HepG2 (cell line): ENCODE measurements around the gene CCDC142. TPM values are rescaled to one million over a fixed set of nuclear protein-coding genes. Genes with fewer than 3 reads are reported as not detected.

Source experiments
- CENPT ChIP-seq: sonication (generic); formaldehyde crosslinking; IDR thresholded peaks from 2 replicates; pipeline ENCODE4 v1.8.0; 2022; ENCODE audit warnings: low read depth, mild to moderate bottlenecking, moderate library complexity, missing genetic modification reagents
- HNRNPLL ChIP-seq: fragments of 200-400 bp; formaldehyde crosslinking; IDR thresholded peaks from 2 replicates; pipeline ENCODE4 v1.6.1; 2017; ENCODE audit warnings: mild to moderate bottlenecking, low read depth, low read length; ENCODE audit not compliant: poor library complexity, severe bottlenecking
- KDM1A ChIP-seq: IDR thresholded peaks from 2 replicates; pipeline ENCODE4 v1.6.1; 2016; ENCODE audit warnings: missing compliant biosample characterization
- KLF15 ChIP-seq: sonication (generic); formaldehyde crosslinking; IDR thresholded peaks from 2 replicates; pipeline ENCODE4 v1.8.1; 2023; ENCODE audit warnings: borderline replicate concordance, mild to moderate bottlenecking, inconsistent platforms, missing genetic modification reagents, mixed read lengths
- KLF6 ChIP-seq: IDR thresholded peaks from 2 replicates; pipeline ENCODE4 v1.8.0; 2016; ENCODE audit warnings: missing biosample characterization, missing genetic modification reagents
- POLR2AphosphoS5 ChIP-seq: IDR thresholded peaks from 2 replicates; pipeline ENCODE4 v1.6.1; 2012; ENCODE audit warnings: low read depth, low read length
- RFXANK ChIP-seq: IDR thresholded peaks from 2 replicates; pipeline ENCODE4 v1.6.1; 2016
- SAFB2 ChIP-seq: sonication (generic); formaldehyde crosslinking; IDR thresholded peaks from 2 replicates; pipeline ENCODE4 v1.5.1; 2020; ENCODE audit warnings: missing genetic modification reagents, low read depth, mild to moderate bottlenecking, borderline replicate concordance
- SRSF4 ChIP-seq: fragments of 200-400 bp; formaldehyde crosslinking; IDR thresholded peaks from one replicate; pipeline ENCODE4 v1.6.1; 2018; ENCODE audit warnings: mild to moderate bottlenecking, low read depth, low read length, moderate library complexity; ENCODE audit not compliant: poor library complexity, severe bottlenecking
- TCF7L2 ChIP-seq: IDR thresholded peaks from 2 replicates; pipeline ENCODE4 v1.6.1; 2011; ENCODE audit warnings: mild to moderate bottlenecking, low read depth, low read length, moderate library complexity
- TEAD3 ChIP-seq: optimal IDR thresholded peaks from 2 replicates; pipeline ENCODE3; 2016; ENCODE audit warnings: borderline replicate concordance
- ZFP62 ChIP-seq: sonication (generic); formaldehyde crosslinking; IDR thresholded peaks from 2 replicates; pipeline ENCODE4 v1.4.0; 2020; ENCODE audit warnings: missing genetic modification reagents
- ZNF33A ChIP-seq: sonication (generic); formaldehyde crosslinking; IDR thresholded peaks from 2 replicates; pipeline ENCODE4 v1.5.1; 2020; ENCODE audit warnings: missing genetic modification reagents, mild to moderate bottlenecking, moderate library complexity, borderline replicate concordance
- ZNF549 ChIP-seq: sonication (generic); formaldehyde crosslinking; IDR thresholded peaks from 2 replicates; pipeline ENCODE4 v1.5.0; 2020; ENCODE audit warnings: missing genetic modification reagents
- ZNF558 ChIP-seq: sonication (generic); formaldehyde crosslinking; IDR thresholded peaks from 2 replicates; pipeline ENCODE4 v1.9.0; 2022; ENCODE audit warnings: mild to moderate bottlenecking, missing genetic modification reagents, borderline replicate concordance
- ZNF598 ChIP-seq: sonication (generic); formaldehyde crosslinking; IDR thresholded peaks from 2 replicates; pipeline ENCODE4 v1.5.1; 2020; ENCODE audit warnings: mild to moderate bottlenecking, missing genetic modification reagents, borderline replicate concordance
- ZNF747 ChIP-seq: sonication (generic); formaldehyde crosslinking; IDR thresholded peaks from 2 replicates; pipeline ENCODE4 v1.8.1; 2023; ENCODE audit warnings: missing genetic modification reagents, mild to moderate bottlenecking, borderline replicate concordance
- polyA plus RNA-seq, 8 experiments: library from polyadenylated mRNA; depleted of rRNA in 3 of 8; stranded (reverse) in 7 of 8; unstranded in 1 of 8; fragments of >200 nt; fragmentation: Illumina TruSeq in 4 of 8; extraction: Trizol in 4 of 8; gene quantifications; 2 replicates each; pipeline versions ENCODE4 v1.2.1 to v1.2.3, GENCODE V29; 2011 to 2016; ENCODE audit warnings: low read depth in 4 of 8, missing spikeins in 1 of 8, mixed read lengths in 1 of 8; ENCODE audit not compliant: insufficient read depth in 1 of 8
- total RNA-seq, 5 experiments: library from RNA; depleted of rRNA; stranded (reverse); fragments of >200 nt; fragmentation: Illumina TruSeq; extraction: Trizol; gene quantifications; 2 replicates each; pipeline ENCODE4 v1.2.3, GENCODE V29; 2016; ENCODE audit warnings: low read depth in 1 of 5
- TF ChIP-seq, protein P1 (sequence below): sonication (generic); formaldehyde crosslinking; IDR thresholded peaks from 2 replicates; pipeline ENCODE4 v1.5.0; 2020; ENCODE audit warnings: missing genetic modification reagents
- TF ChIP-seq, protein P2 (sequence below): sonication (generic); formaldehyde crosslinking; IDR thresholded peaks from 2 replicates; pipeline ENCODE4 v1.5.0; 2020; ENCODE audit warnings: missing genetic modification reagents, mild to moderate bottlenecking, borderline replicate concordance
- TF ChIP-seq, protein P3 (sequence below): IDR thresholded peaks from 2 replicates; pipeline ENCODE4 v1.6.1; 2018; ENCODE audit warnings: missing genetic modification reagents
- TF ChIP-seq, protein P4 (sequence below): sonication (generic); formaldehyde crosslinking; IDR thresholded peaks from 2 replicates; pipeline ENCODE4 v1.4.0; 2020; ENCODE audit warnings: missing genetic modification reagents
- TF ChIP-seq, protein P5 (sequence below): sonication (generic); formaldehyde crosslinking; IDR thresholded peaks from 2 replicates; pipeline ENCODE4 v1.8.1; 2022; ENCODE audit warnings: low read depth, mild to moderate bottlenecking, missing genetic modification reagents

Gene CCDC142
- total and polyA plus RNA-seq, 2 of the 13 experiments (the other 11 are each of a cell fraction or from before 2014, with no cell fraction given): 14.7 to 30.4 TPM

DNA sequence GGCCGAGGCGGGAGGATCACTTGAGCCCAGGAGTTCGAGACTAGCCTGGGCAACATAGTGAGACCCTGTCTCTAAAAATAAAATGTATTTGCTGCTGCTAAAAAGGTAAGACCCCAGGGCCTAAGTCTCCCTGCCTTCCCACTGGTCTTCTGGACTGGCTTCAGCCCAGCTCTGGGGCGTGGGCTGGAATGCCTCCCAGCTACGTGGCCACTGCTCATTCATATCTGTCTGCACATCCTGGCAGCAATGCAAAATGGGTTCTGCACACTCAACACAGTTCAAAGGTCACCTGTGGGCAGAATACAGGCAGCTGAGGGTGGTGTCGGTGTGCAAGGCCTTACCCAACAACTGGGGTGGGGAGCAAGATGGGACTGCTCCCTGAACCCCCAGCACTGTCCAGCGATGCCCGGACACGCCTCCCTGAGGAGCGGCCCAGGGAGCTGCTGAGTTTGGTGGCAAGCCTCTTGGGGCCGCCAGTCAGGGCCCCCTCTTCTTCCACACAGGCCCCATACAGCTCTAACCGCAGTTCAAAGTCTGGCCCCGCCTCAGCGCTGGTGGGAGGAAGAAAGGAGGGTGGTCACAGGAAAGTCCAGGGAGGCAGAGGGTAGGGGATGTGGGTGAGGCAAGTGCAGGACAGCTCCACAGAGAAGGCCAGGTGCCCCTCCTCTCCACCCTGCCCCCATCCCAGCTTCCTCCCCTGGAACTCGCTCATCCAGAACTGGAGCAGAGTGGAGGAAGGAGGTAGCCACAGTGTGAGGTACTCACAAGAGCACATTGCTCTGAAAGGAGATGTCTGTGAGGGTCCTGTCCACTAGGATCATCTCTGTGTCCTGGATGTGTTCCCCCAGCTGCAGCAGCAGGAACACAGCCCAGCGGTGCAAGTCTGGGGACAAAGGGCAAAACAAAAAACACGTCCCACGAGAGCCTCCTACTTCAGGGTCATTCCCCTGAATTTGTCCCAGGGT, 53.0 kb downstream of the CCDC142 start (continued):
- TF ChIP-seq ZNF747 (CRISPR knock-in tag): no peak
- peak; percentile 56 for TF ChIP-seq HNRNPLL
- TF ChIP-seq POLR2AphosphoS5: peak; percentile 49
- peak; percentile 68 for TF ChIP-seq SAFB2 (CRISPR knock-in tag)
- TF ChIP-seq KLF15 (CRISPR knock-in tag): no peak
- TF ChIP-seq, protein P1, sequence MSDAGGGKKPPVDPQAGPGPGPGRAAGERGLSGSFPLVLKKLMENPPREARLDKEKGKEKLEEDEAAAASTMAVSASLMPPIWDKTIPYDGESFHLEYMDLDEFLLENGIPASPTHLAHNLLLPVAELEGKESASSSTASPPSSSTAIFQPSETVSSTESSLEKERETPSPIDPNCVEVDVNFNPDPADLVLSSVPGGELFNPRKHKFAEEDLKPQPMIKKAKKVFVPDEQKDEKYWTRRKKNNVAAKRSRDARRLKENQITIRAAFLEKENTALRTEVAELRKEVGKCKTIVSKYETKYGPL (CRISPR knock-in tag): no peak
- TF ChIP-seq, protein P2, sequence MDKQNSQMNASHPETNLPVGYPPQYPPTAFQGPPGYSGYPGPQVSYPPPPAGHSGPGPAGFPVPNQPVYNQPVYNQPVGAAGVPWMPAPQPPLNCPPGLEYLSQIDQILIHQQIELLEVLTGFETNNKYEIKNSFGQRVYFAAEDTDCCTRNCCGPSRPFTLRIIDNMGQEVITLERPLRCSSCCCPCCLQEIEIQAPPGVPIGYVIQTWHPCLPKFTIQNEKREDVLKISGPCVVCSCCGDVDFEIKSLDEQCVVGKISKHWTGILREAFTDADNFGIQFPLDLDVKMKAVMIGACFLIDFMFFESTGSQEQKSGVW (CRISPR knock-in tag): no peak
- TF ChIP-seq ZNF33A: no peak
- no peak for TF ChIP-seq ZNF558 (CRISPR knock-in tag)
- TF ChIP-seq SRSF4: no peak
- TF ChIP-seq, protein P3, sequence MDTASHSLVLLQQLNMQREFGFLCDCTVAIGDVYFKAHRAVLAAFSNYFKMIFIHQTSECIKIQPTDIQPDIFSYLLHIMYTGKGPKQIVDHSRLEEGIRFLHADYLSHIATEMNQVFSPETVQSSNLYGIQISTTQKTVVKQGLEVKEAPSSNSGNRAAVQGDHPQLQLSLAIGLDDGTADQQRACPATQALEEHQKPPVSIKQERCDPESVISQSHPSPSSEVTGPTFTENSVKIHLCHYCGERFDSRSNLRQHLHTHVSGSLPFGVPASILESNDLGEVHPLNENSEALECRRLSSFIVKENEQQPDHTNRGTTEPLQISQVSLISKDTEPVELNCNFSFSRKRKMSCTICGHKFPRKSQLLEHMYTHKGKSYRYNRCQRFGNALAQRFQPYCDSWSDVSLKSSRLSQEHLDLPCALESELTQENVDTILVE (CRISPR knock-in tag): peak; percentile 26; the same call in 1 of the 2 replicates
- TF ChIP-seq ZNF598: 0 out of 2 replicates have a peak, but pooled peaks have one; percentile 35
- no peak; the same call in 1 of the 2 replicates for TF ChIP-seq CENPT
- TF ChIP-seq ZNF549: no peak
- no peak for TF ChIP-seq TCF7L2
- TF ChIP-seq RFXANK (CRISPR knock-in tag): no peak; the same call in 1 of the 2 replicates
- TF ChIP-seq, protein P4, sequence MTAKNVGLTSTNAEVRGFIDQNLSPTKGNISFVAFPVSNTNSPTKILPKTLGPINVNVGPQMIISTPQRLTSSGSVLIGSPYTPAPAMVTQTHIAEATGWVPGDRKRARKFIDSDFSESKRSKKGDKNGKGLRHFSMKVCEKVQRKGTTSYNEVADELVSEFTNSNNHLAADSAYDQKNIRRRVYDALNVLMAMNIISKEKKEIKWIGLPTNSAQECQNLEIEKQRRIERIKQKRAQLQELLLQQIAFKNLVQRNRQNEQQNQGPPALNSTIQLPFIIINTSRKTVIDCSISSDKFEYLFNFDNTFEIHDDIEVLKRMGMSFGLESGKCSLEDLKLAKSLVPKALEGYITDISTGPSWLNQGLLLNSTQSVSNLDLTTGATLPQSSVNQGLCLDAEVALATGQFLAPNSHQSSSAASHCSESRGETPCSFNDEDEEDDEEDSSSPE: peak; percentile 47
- TF ChIP-seq KDM1A: 0 out of 2 replicates have a peak, but pooled peaks have one; percentile 31
- TF ChIP-seq ZFP62: no peak
- TF ChIP-seq, protein P5, sequence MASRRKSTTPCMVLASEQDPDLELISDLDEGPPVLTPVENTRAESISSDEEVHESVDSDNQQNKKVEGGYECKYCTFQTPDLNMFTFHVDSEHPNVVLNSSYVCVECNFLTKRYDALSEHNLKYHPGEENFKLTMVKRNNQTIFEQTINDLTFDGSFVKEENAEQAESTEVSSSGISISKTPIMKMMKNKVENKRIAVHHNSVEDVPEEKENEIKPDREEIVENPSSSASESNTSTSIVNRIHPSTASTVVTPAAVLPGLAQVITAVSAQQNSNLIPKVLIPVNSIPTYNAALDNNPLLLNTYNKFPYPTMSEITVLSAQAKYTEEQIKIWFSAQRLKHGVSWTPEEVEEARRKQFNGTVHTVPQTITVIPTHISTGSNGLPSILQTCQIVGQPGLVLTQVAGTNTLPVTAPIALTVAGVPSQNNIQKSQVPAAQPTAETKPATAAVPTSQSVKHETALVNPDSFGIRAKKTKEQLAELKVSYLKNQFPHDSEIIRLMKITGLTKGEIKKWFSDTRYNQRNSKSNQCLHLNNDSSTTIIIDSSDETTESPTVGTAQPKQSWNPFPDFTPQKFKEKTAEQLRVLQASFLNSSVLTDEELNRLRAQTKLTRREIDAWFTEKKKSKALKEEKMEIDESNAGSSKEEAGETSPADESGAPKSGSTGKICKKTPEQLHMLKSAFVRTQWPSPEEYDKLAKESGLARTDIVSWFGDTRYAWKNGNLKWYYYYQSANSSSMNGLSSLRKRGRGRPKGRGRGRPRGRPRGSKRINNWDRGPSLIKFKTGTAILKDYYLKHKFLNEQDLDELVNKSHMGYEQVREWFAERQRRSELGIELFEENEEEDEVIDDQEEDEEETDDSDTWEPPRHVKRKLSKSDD: peak; percentile 68; the same call in 1 of the 2 replicates
- peak; percentile 93 for TF ChIP-seq TEAD3 (CRISPR knock-in tag)
- no peak for TF ChIP-seq KLF6 (CRISPR knock-in tag)
